IPS-NIHi11 (cell line): ENCODE measurements around the gene GRID2.
A peak's percentile ranks its signal among the peaks of the same experiment; 100 is the strongest.
"Not testable (repeated sequence)": the region's sequence is repeated elsewhere in the genome, so short reads cannot be mapped to it uniquely, and the experiment has no call there.

Experiments used
- DNase-seq: peaks from one replicate; pipeline ENCODE4 v3.0.0; 2012; ENCODE audit warnings: mixed read lengths, low spot score

Gene GRID2

GRCh38 chr4:92438722-92439121 is 135.0 kb downstream of the GRID2 start:
- not testable (repeated sequence) for DNase-seq

- not testable (repeated sequence) for DNase-seq
These were observed 138.4 kb downstream of the GRID2 start for GRCh38 chr4:92442131-92442530.

DNA sequence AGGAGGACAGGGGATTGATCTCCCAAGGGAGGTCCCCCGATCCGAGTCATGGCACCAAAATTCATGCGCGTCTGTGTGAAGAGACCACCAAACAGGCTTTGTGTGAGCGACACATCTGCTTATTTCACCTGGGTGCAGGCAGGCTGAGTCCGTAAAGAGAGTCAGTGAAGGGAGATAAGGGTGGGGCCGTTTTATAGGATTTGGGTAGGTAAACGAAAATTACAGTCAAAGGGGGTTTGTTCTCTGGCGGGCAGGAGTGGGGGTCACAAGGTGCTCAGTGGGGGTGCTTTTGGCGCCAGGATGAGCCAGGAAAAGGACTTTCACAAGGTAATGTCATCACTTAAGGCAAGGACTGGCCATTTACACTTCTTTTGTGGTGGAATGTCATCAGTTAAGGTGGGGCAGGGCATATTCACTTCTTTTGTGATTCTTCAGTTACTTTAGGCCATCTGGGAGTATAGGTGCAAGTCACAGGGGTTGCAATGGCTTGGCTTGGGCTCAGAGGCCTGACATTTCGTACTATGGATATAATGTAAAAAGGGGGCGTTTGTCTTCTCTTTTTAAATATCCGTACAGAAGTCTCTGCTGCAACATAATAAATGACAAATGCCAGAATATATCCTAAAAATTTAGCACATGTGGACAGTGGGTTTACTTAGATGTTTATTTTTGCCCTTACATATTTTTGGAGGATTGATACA is 140.5 kb downstream of the GRID2 start:
- not testable (repeated sequence) for DNase-seq

DNA sequence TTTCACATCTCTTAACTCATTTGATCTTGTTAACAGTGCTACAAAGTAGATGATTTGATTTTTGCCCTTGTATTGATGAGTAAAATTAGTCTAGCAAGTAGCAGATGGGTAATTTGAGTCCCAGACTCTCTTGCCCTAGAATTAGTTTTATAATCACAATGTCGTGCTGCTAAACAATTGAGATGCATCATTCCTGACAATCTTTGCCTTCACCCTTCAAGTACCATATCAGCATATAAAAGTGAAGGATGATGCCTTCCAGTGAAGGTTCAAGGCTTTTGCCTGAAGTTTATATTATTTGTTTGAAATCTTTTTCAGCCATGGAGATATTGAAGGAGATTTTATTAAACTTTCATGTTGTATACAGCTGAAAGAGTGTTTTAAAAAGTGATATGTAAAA is 141.4 kb downstream of the GRID2 start:
- no peak for DNase-seq

DNA sequence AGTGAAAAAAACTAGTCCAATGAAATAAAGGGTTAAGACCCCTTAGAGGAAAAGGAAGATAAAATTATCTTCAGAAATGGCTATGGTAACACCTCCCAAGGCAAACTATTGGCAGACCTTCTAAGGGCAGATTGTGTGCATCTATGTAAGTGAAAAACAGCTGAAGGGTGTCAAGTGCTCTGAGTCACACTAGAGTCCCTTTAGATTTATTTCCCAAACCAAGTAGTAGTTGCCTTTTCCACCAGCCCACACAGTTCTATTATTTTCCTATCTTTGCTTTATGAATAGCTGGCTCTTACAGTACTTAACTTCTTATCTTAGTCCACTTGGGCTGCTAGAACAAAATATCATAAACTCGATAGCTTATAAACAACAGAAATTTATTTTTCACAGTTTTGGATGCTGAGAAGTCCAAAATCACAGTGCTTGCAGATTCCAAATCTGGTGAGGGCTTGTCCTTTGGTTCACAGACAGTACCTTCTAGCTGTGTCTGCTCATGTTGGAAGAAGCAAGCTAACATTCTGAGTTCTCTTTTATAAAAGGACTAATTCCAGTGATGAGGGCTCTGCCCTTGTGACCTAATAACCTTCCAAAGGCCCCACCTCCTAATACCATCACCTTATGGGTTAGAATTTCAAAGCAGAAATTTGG is 143.6 kb downstream of the GRID2 start:
- DNase-seq: no peak

DNA sequence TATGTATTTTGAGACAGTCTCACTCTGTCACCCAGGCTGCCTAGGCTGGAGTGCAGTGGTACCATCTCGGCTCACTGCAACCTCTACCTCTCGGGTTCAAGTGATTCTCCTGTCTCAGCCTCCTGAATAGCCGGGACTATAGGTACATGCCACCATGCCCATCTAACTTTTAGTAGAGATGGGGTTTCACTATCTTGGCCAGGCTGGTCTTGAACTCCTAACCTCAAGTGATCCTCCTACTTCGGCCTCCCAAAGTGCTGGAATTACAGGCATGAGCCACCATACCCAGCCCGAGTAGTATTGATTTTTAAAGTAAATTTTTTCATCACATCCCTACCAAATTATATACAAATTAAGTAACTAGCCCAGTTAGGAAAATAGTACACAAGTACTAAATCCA is 144.4 kb downstream of the GRID2 start:
- DNase-seq: not testable (repeated sequence)

GRCh38 chr4:92450694-92451093 is 146.9 kb downstream of the GRID2 start:
- DNase-seq: no peak

GRCh38 chr4:92451782-92452181 is 148.0 kb downstream of the GRID2 start:
- DNase-seq: no peak

DNA sequence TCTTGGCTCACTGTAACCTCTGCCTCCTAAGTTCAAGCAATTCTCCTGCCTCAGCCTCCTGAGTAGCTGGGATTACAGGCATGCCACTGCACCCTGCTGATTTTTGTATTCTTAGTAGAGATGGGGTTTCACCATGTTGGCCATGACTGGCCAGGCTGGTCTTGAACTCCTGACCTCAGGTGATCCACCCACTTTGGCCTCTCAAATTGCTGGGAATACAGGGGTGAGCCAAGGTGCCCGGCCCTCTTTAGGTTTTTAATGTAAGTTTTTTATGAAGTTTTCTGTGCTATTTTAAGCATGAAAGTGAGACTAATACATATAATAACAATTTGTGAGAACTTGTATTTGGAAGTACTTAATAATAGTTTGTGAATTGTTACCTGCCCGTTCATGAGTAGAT is 148.6 kb downstream of the GRID2 start:
- not testable (repeated sequence) for DNase-seq

DNA sequence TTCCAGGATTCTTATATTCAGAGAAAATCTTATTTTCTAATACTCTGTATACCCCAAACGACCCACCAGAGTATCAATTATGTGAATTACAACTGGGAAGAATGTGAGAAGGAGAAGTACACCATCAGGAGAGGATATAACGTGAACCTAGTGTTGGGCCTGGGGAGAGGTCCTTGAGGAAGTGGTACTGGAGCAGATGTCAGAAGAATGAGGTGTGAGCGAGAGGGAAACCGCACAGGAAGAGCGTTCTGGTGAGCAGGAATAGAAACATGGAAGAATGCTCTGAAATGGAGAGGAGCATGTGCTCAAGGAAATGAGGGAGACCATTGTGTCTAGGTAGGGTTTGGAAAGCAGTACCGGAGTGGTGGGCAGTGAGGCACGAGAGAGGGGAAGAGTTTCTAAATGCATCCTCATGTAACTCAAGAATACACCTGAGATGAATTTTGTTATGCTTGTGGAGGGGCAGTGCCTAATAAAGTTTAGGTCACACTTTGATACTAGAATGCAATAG is 151.6 kb downstream of the GRID2 start:
- no peak for DNase-seq

GRCh38 chr4:92455951-92456350 is 152.2 kb downstream of the GRID2 start:
- DNase-seq: no peak

- no peak for DNase-seq
These were observed 158.0 kb downstream of the GRID2 start for GRCh38 chr4:92461732-92462131.

GRCh38 chr4:92477298-92477697 is 173.5 kb downstream of the GRID2 start:
- DNase-seq: no peak

DNA sequence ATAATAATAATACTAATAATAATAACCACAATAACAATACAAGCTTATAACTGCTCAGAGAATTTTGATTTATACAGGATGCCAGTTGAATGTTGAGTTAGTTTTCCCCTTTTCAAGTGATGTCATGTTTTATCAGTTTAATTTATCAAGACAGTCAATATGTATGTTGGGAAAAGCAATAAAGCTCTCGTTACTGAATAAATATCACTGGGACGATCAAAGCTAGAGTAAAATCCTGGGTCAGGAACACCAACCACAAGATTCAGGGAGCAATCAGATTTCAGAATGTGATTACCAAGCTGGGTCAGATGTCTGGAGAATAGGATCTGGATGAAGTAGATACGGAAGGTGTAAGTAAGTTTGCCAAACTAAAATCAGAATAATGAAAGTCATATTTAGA is 179.6 kb downstream of the GRID2 start:
- no peak for DNase-seq

GRCh38 chr4:92488496-92488895 is 184.7 kb downstream of the GRID2 start:
- no peak for DNase-seq

DNA sequence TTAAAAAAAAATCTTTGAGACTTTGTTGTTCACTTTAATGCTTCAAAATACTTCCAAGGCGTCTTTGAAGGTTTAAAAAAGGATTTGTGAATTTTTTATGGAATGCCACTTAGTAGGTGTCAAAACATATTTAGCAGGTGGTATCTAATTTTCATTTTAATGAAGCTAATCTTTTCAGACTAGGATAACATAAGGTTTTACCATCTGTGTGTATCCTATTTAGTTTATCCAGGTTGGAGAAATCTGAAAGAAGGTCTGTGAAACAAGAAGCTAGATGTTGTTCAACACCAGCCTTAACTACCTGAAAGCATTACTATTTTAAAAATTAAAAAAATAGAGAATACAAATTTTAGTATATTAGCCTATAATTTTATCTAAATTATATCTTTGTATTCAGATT is 193.4 kb downstream of the GRID2 start:
- no peak for DNase-seq

- no peak for DNase-seq
These were observed 197.7 kb downstream of the GRID2 start for GRCh38 chr4:92501456-92501855.

DNA sequence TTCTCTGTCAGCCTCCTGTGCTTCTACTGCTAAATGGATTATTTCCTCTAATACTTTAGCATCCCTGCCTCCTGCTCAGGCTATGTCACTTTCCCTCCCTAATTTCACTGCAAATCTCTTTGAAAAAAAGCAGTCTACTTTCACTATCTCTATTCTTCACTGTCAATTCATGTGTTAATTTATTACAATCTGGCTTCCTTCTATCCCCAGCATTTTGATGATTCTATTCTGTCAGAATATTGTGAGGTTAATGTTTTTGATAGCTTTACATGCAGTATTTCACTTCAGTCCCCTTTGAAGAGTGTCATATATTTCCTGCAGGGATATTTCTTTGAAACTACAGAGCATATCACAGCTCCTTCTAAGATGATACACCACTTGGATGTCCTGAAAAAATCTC is 203.2 kb downstream of the GRID2 start:
- no peak for DNase-seq

GRCh38 chr4:92514627-92515026 is 210.9 kb downstream of the GRID2 start:
- no peak for DNase-seq

GRCh38 chr4:92516450-92516849 is 212.7 kb downstream of the GRID2 start:
- no peak for DNase-seq

- DNase-seq: no peak
These were observed 216.0 kb downstream of the GRID2 start for GRCh38 chr4:92519727-92520126.

- peak; percentile 27 for DNase-seq
These were observed 216.8 kb downstream of the GRID2 start for GRCh38 chr4:92520563-92520962.

GRCh38 chr4:92521941-92522340 is 218.2 kb downstream of the GRID2 start:
- no peak for DNase-seq

DNA sequence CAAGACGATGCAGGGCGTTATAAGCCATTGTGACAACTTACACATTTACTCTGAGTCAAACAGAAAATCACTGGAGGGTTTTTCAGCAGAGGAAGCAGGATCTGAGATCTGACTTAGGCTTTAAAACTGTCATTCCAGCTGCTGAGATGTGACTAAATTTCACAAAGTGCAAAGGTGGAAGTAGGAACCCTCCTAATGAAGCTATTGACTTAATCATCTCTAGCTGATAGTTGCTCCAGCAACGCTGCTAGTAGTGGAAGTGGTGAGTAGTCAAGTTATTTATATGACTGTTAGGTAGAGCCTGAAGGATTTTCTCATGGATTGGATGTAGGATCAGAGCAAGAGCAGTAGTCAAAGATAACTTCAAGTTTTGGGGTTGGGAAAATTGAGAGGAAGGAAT is 218.6 kb downstream of the GRID2 start:
- DNase-seq: no peak
